H9 (cell line): Measurements from ENCODE around the gene GGT6. TPM values are rescaled to one million over a fixed set of nuclear protein-coding genes. Genes with fewer than 3 reads are reported as not detected.

Source experiments
- DNase-seq: peaks from one replicate; pipeline ENCODE4 v3.0.0-alpha.2; 2017
- H2AFZ ChIP-seq: one replicate; pipeline ENCODE4 v1.6.1; 2013; ENCODE audit warnings: mild to moderate bottlenecking, low read length, control low read depth, moderate library complexity
- H2AK5ac ChIP-seq: 2 replicates; pipeline ENCODE4 v1.6.1; 2013; ENCODE audit warnings: low read length, control low read depth, mixed read lengths; ENCODE audit not compliant: insufficient read length
- H2BK120ac ChIP-seq: one replicate; pipeline ENCODE4 v1.6.1; 2013; ENCODE audit warnings: low read depth, mild to moderate bottlenecking, low read length, control low read depth, inconsistent platforms; ENCODE audit not compliant: poor library complexity, severe bottlenecking
- H2BK12ac ChIP-seq: 2 replicates; pipeline ENCODE4 v1.6.1; 2013; ENCODE audit warnings: low read length, control low read depth, mixed read lengths, low read depth; ENCODE audit not compliant: insufficient read length
- H2BK15ac ChIP-seq: 2 replicates; pipeline ENCODE4 v1.6.1; 2013; ENCODE audit warnings: low read depth, low read length, control low read depth
- H2BK20ac ChIP-seq: one replicate; pipeline ENCODE4 v1.6.1; 2013; ENCODE audit warnings: low read depth, mild to moderate bottlenecking, low read length, control low read depth, inconsistent platforms; ENCODE audit not compliant: poor library complexity, severe bottlenecking
- H2BK5ac ChIP-seq: 2 replicates; pipeline ENCODE4 v1.6.1; 2013; ENCODE audit warnings: low read length, control low read depth, mixed read lengths; ENCODE audit not compliant: insufficient read length
- H3K14ac ChIP-seq: 2 replicates; pipeline ENCODE4 v1.6.1; 2013; ENCODE audit warnings: low read length, control low read depth; ENCODE audit not compliant: insufficient read depth
- H3K18ac ChIP-seq: 2 replicates; pipeline ENCODE4 v1.6.1; 2013; ENCODE audit warnings: low read depth, mild to moderate bottlenecking, mixed read lengths, low read length, control low read depth; ENCODE audit not compliant: insufficient read length
- H3K23ac ChIP-seq: 2 replicates; pipeline ENCODE4 v1.6.1; 2013; ENCODE audit warnings: low read length, control low read depth, mixed read lengths, low read depth; ENCODE audit not compliant: insufficient read length
- H3K23me2 ChIP-seq: 2 replicates; pipeline ENCODE4 v1.6.1; 2013; ENCODE audit warnings: low read depth, mild to moderate bottlenecking, mixed read lengths, low read length, control low read depth; ENCODE audit not compliant: insufficient read length, poor library complexity, severe bottlenecking
- H3K27ac ChIP-seq: 2 replicates; pipeline ENCODE4 v1.5.1; 2013; ENCODE audit warnings: low read length, control low read depth, mixed read lengths, low read depth; ENCODE audit not compliant: insufficient read length
- H3K27me3 ChIP-seq: 2 replicates; pipeline ENCODE4 v1.6.1; 2013; ENCODE audit warnings: low read length, control low read depth, inconsistent platforms; ENCODE audit not compliant: insufficient read depth
- H3K4ac ChIP-seq: 2 replicates; pipeline ENCODE4 v1.6.1; 2013; ENCODE audit warnings: low read depth, mild to moderate bottlenecking, control low read depth, inconsistent platforms, low read length, moderate library complexity
- H3K4me1 ChIP-seq: 2 replicates; pipeline ENCODE4 v1.6.1; 2013; ENCODE audit warnings: low read length, control low read depth, inconsistent platforms; ENCODE audit not compliant: insufficient read depth
- H3K4me2 ChIP-seq: 2 replicates; pipeline ENCODE4 v1.6.1; 2013; ENCODE audit warnings: low read length, control low read depth, mixed read lengths; ENCODE audit not compliant: insufficient read length, insufficient read depth
- H3K56ac ChIP-seq: 2 replicates; pipeline ENCODE4 v1.6.1; 2013; ENCODE audit warnings: low read depth, mild to moderate bottlenecking, mixed read lengths, low read length, control low read depth; ENCODE audit not compliant: insufficient read length
- H3K79me1 ChIP-seq: 2 replicates; pipeline ENCODE4 v1.6.1; 2013; ENCODE audit warnings: low read depth, mild to moderate bottlenecking, moderate library complexity, low read length, control low read depth, inconsistent platforms; ENCODE audit not compliant: insufficient read depth, poor library complexity, severe bottlenecking
- H3K79me2 ChIP-seq: 2 replicates; pipeline ENCODE4 v1.6.1; 2013; ENCODE audit warnings: low read length, control low read depth, inconsistent platforms; ENCODE audit not compliant: insufficient read depth
- H3K9ac ChIP-seq: 2 replicates; pipeline ENCODE4 v1.6.1; 2013; ENCODE audit warnings: low read length, control low read depth, mixed read lengths; ENCODE audit not compliant: insufficient read length; ENCODE audit errors: extremely low read depth
- H3K9me3 ChIP-seq: one replicate; pipeline ENCODE4 v1.6.1; 2013; ENCODE audit warnings: low read depth, low read length, inconsistent platforms; ENCODE audit not compliant: control insufficient read depth
- H3T11ph ChIP-seq: one replicate; pipeline ENCODE4 v1.6.1; 2013; ENCODE audit warnings: mild to moderate bottlenecking, low read length, control low read depth, inconsistent platforms
- H4K20me1 ChIP-seq: one replicate; pipeline ENCODE4 v1.6.1; 2013; ENCODE audit not compliant: control insufficient read depth, insufficient read length, insufficient read depth
- H4K5ac ChIP-seq: 2 replicates; pipeline ENCODE4 v1.6.1; 2013; ENCODE audit warnings: low read depth, mild to moderate bottlenecking, mixed read lengths, low read length, control low read depth; ENCODE audit not compliant: insufficient read length
- H4K8ac ChIP-seq: replicated peaks from 2 replicates; pipeline ENCODE4 v1.6.1; 2013; ENCODE audit warnings: low read length, control low read depth, mixed read lengths, low read depth; ENCODE audit not compliant: insufficient read length
- H4K91ac ChIP-seq: 2 replicates; pipeline ENCODE4 v1.6.1; 2013; ENCODE audit warnings: low read depth, mild to moderate bottlenecking, moderate library complexity, mixed read lengths, low read length, control low read depth; ENCODE audit not compliant: insufficient read length
- H3K27ac Mint-ChIP-seq, 3 experiments: 2 replicates in 2 of 3; 3 replicates in 1 of 3; pipeline ENCODE4 v1.8.0; 2020 to 2021; ENCODE audit warnings: mixed read lengths in 3 of 3, mild to moderate bottlenecking in 1 of 3, moderate library complexity in 1 of 3
- H3K27me3 Mint-ChIP-seq: 2 replicates; pipeline ENCODE4 v1.8.0; 2021; ENCODE audit warnings: low read depth, mild to moderate bottlenecking, moderate library complexity, mixed read lengths
- H3K36me3 Mint-ChIP-seq, 3 experiments: 2 replicates in 2 of 3; 3 replicates in 1 of 3; pipeline ENCODE4 v1.8.0; 2020 to 2021; ENCODE audit warnings: low read depth in 3 of 3, mixed read lengths in 3 of 3; ENCODE audit not compliant: insufficient read depth in 1 of 3
- H3K4me1 Mint-ChIP-seq, 2 experiments: 2 replicates each; pipeline ENCODE4 v1.8.0; 2020; ENCODE audit warnings: mixed read lengths in 2 of 2
- H3K4me3 Mint-ChIP-seq, 2 experiments: 2 replicates in 1 of 2; 3 replicates in 1 of 2; pipeline ENCODE4 v1.8.0; 2020 to 2021; ENCODE audit warnings: mild to moderate bottlenecking in 2 of 2, mixed read lengths in 2 of 2, moderate library complexity in 1 of 2
- H3K9me3 Mint-ChIP-seq, 2 experiments: 2 replicates in 1 of 2; 3 replicates in 1 of 2; pipeline ENCODE4 v1.8.0; 2020; ENCODE audit warnings: mild to moderate bottlenecking in 2 of 2, mixed read lengths in 2 of 2, moderate library complexity in 1 of 2
- CTCF ChIP-seq: fragments of 200-600 bp; sonication (generic); conservative IDR thresholded peaks from 3 replicates; pipeline ENCODE4 v1.8.0; 2021; ENCODE audit warnings: antibody characterized with exemption, mild to moderate bottlenecking
- WGBS: extraction: QIAGEN DNeasy Blood & Tissue Kit; methylation state at CpG from one replicate; pipeline ENCODE4 v1.1.7; 2013; ENCODE audit warnings: missing lambda C conversion rate, low lambda C conversion rate, mixed read lengths; ENCODE audit not compliant: insufficient read length; ENCODE audit errors: extremely low coverage; 5-methylcytosine and 5-hydroxymethylcytosine counted together
- total RNA-seq: library from RNA; stranded (reverse); gene quantifications from 2 replicates; pipeline ENCODE4 v1.2.1, GENCODE V29; 2021

The GGT6 gene
- total RNA-seq, 1 experiment from 2014 or later: 0.17 TPM

- Mint-ChIP-seq H3K4me3 (no peak overlapping the region; a peak in 2 of 5 replicates), H3K4me1 (peaks cover 17 to 21% of the 10 kb centered on the region in 2 experiments), H3K27me3 (no peaks in the 10 kb centered on the region), H3K27ac (peak overlapping the region in 1 of 3 experiments; percentile 54; a peak in 2 of 7 replicates), H3K9me3 (no peaks in the 10 kb centered on the region), H3K36me3 (peaks cover 46 to 86% (median 70%) of the 10 kb centered on the region in 3 experiments)
- Histone ChIP-seq H2BK20ac (no peak overlapping the region), H2BK120ac (no peak overlapping the region), H3K9me3 (no peaks in the 10 kb centered on the region), H2BK15ac (no peak overlapping the region), H3K4me2 (no peak overlapping the region), H3K27me3 (no peaks in the 10 kb centered on the region), H3K27ac (no peak overlapping the region), H4K91ac (no peak overlapping the region), H3K4me1 (peaks cover 2% of the 10 kb centered on the region; the same call in 1 of the 2 replicates), H3K56ac (no peak overlapping the region), H3K18ac (no peak overlapping the region), H3T11ph (no peak overlapping the region), H2BK5ac (no peak overlapping the region), H3K9ac (no peak overlapping the region), H3K79me1 (no peaks in the 10 kb centered on the region), H3K4ac (no peak overlapping the region), H2AK5ac (no peak overlapping the region), H2BK12ac (no peak overlapping the region), H3K23ac (no peak overlapping the region), H3K23me2 (peaks cover 11% of the 10 kb centered on the region), H4K20me1 (peaks cover 3% of the 10 kb centered on the region), H4K5ac (no peak overlapping the region), H2AFZ (no peak overlapping the region), H4K8ac (no peak overlapping the region), H3K14ac (no peak overlapping the region), H3K79me2 (peaks cover 9% of the 10 kb centered on the region; the same call in 1 of the 2 replicates)
- no peak for DNase-seq
- WGBS: no CpG with 5 or more reads among the region's 8 CpGs
- peak; percentile 48; the same call in 2 of the 3 replicates for TF ChIP-seq CTCF
These were observed 9.2 kb downstream of the GGT6 start for GRCh38 chr17:4551141-4551540.
